ENCODE results near the gene GSDME. TPM values are rescaled to one million over a fixed set of nuclear protein-coding genes. Genes with fewer than 3 reads are reported as not detected.

GSDME gene
- total RNA-seq, 1 experiment from 2014 or later: 46.1 TPM

GRCh38 chr7:24752073-24752800 is 5.0 kb downstream of the GSDME start:
- no peaks in the 10 kb centered on the region for H3K9me3 Mint-ChIP-seq (ENCODE audit: unreplicated experiment)
- H3K36me3 Mint-ChIP-seq (ENCODE audit: insufficient read depth, unreplicated experiment): peaks cover 6% of the 10 kb centered on the region
- no peak overlapping the region for H3K4me3 Mint-ChIP-seq (ENCODE audit: unreplicated experiment)
- BruUV-seq (replicated peaks): no TSS peak
- no peak for DNase-seq (ENCODE audit: unreplicated experiment)
- H3K4me1 Mint-ChIP-seq (ENCODE audit: insufficient read depth, unreplicated experiment): peaks cover 23% of the 10 kb centered on the region
- H3K27ac Mint-ChIP-seq (ENCODE audit: low read depth, unreplicated experiment): no peak overlapping the region
- POLR2A ChIA-PET: interaction anchor here (0.6 to 3.1 kb wide), 3 partner anchors 10 to 50 kb away, joined by 3 to 14 read pairs (median 4); no protein-coding TSS in a partner anchor
- TF ChIP-seq, protein P1, sequence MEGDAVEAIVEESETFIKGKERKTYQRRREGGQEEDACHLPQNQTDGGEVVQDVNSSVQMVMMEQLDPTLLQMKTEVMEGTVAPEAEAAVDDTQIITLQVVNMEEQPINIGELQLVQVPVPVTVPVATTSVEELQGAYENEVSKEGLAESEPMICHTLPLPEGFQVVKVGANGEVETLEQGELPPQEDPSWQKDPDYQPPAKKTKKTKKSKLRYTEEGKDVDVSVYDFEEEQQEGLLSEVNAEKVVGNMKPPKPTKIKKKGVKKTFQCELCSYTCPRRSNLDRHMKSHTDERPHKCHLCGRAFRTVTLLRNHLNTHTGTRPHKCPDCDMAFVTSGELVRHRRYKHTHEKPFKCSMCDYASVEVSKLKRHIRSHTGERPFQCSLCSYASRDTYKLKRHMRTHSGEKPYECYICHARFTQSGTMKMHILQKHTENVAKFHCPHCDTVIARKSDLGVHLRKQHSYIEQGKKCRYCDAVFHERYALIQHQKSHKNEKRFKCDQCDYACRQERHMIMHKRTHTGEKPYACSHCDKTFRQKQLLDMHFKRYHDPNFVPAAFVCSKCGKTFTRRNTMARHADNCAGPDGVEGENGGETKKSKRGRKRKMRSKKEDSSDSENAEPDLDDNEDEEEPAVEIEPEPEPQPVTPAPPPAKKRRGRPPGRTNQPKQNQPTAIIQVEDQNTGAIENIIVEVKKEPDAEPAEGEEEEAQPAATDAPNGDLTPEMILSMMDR (IDR thresholded peaks at IDR 0.05; ENCODE audit: unreplicated experiment): no peak
- intact Hi-C loops (cut with micrococcal nuclease): no loop called here
- H3K27me3 Mint-ChIP-seq (ENCODE audit: insufficient read depth, unreplicated experiment): no peaks in the 10 kb centered on the region
- CTCF ChIA-PET: interaction anchor here (1.0 to 1.9 kb wide), 3 partner anchors 17 to 346 kb away, joined by 3 to 6 read pairs (median 6); no protein-coding TSS in a partner anchor

DNA sequence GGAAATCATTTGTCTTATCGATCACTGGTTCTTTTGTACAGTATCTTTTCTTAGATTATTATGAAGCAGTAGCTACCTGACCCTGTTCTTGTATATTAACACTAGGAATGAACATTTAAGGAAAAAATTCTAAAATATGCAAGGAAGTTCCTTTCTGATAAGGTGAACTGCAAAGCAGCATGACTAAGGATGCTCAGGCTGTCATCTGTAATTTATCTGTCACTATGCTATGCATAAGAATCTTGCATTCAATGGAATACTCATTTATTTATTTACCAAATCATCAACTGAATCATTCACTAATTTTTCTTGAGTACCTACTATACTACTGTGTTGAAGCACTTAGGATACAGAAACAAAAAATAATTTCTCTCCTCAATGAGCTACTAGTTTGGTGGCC is 5.8 kb downstream of the GSDME start:
- Mint-ChIP-seq H3K9me3 (ENCODE audit: unreplicated experiment) (no peaks in the 10 kb centered on the region), H3K4me1 (ENCODE audit: insufficient read depth, unreplicated experiment) (peaks cover 20% of the 10 kb centered on the region), H3K4me3 (ENCODE audit: unreplicated experiment) (no peak overlapping the region), H3K36me3 (ENCODE audit: insufficient read depth, unreplicated experiment) (peaks cover 6% of the 10 kb centered on the region), H3K27me3 (ENCODE audit: insufficient read depth, unreplicated experiment) (no peaks in the 10 kb centered on the region), H3K27ac (ENCODE audit: low read depth, unreplicated experiment) (no peak overlapping the region)
- TF ChIP-seq, protein P1 (IDR thresholded peaks at IDR 0.05; ENCODE audit: unreplicated experiment): no peak
- ChIA-PET POLR2A (interaction anchor here (0.6 to 3.1 kb wide), 4 partner anchors 9 to 215 kb away, joined by 3 to 14 read pairs (median 4); no protein-coding TSS in a partner anchor), CTCF (interaction anchor here (1.0 to 1.9 kb wide), 4 partner anchors 16 to 347 kb away, joined by 3 to 6 read pairs (median 4); no protein-coding TSS in a partner anchor)
- BruUV-seq (replicated peaks): no TSS peak
- no peak for DNase-seq (ENCODE audit: unreplicated experiment)
- intact Hi-C loops (cut with micrococcal nuclease): no loop called here

- no peak for DNase-seq (ENCODE audit: unreplicated experiment)
- ChIA-PET POLR2A (interaction anchor here (0.9 to 3.1 kb wide), 2 partner anchors 9 to 216 kb away, joined by 5 to 14 read pairs; no protein-coding TSS in a partner anchor), CTCF (interaction anchor here (1.1 kb wide), 1 partner anchor 28 kb away, joined by 3 read pairs; no protein-coding TSS in a partner anchor)
- Mint-ChIP-seq H3K4me3 (ENCODE audit: unreplicated experiment) (no peak overlapping the region), H3K9me3 (ENCODE audit: unreplicated experiment) (no peaks in the 10 kb centered on the region), H3K36me3 (ENCODE audit: insufficient read depth, unreplicated experiment) (peaks cover 6% of the 10 kb centered on the region), H3K27ac (ENCODE audit: low read depth, unreplicated experiment) (no peak overlapping the region), H3K4me1 (ENCODE audit: insufficient read depth, unreplicated experiment) (peaks cover 11% of the 10 kb centered on the region), H3K27me3 (ENCODE audit: insufficient read depth, unreplicated experiment) (no peaks in the 10 kb centered on the region)
- TF ChIP-seq, protein P1 (IDR thresholded peaks at IDR 0.05; ENCODE audit: unreplicated experiment): no peak
- intact Hi-C loops (cut with micrococcal nuclease): no loop called here
- no TSS peak for BruUV-seq (replicated peaks)
These were observed 6.7 kb downstream of the GSDME start for GRCh38 chr7:24750441-24751055.

DNA sequence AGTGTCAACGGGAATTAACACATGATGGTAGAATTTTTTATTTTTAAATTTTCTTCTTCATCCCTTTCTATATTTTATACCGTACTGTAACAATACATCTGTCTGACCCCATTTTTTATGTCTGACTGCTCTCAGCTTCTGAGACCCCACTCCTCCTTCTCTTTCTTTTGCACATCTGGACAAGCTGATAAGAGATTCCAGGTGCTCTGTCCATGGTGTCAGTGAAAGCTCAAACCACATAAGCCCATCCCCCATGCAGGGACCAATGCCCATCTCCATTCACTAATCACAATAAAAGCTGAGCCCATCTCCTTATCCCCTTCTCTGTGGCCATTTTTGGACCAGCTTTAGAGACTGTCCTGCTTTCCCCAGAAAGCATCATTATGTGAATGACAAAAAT is 8.7 kb downstream of the GSDME start:
- TF ChIP-seq, protein P1 (IDR thresholded peaks at IDR 0.05; ENCODE audit: unreplicated experiment): no peak
- DNase-seq (ENCODE audit: unreplicated experiment): no peak
- ChIA-PET POLR2A (interaction anchor here (0.7 to 1.0 kb wide), 2 partner anchors 174 to 208 kb away, joined by 3 to 4 read pairs; no protein-coding TSS in a partner anchor), CTCF (interaction anchor here (0.7 to 2.0 kb wide), 2 partner anchors 10 to 64 kb away, joined by 3 to 5 read pairs; no protein-coding TSS in a partner anchor)
- no peaks in the 10 kb centered on the region for H3K27me3 Mint-ChIP-seq (ENCODE audit: insufficient read depth, unreplicated experiment)
- no peak overlapping the region for H3K4me3 Mint-ChIP-seq (ENCODE audit: unreplicated experiment)
- H3K4me1 Mint-ChIP-seq (ENCODE audit: insufficient read depth, unreplicated experiment): peaks cover 4% of the 10 kb centered on the region
- intact Hi-C loops (cut with micrococcal nuclease): no loop called here
- no peak overlapping the region for H3K27ac Mint-ChIP-seq (ENCODE audit: low read depth, unreplicated experiment)
- no peaks in the 10 kb centered on the region for H3K9me3 Mint-ChIP-seq (ENCODE audit: unreplicated experiment)
- H3K36me3 Mint-ChIP-seq (ENCODE audit: insufficient read depth, unreplicated experiment): peaks cover 6% of the 10 kb centered on the region
- BruUV-seq (replicated peaks): no TSS peak

Measured in MCF 10A (cell line).